ENCODE data around the gene CDON. TPM values are rescaled to one million over a fixed set of nuclear protein-coding genes. Genes with fewer than 3 reads are reported as not detected.

The CDON gene
- polyA plus RNA-seq, 1 of the 3 experiments (the other 2 are of a cell fraction): 3.7 TPM

DNA sequence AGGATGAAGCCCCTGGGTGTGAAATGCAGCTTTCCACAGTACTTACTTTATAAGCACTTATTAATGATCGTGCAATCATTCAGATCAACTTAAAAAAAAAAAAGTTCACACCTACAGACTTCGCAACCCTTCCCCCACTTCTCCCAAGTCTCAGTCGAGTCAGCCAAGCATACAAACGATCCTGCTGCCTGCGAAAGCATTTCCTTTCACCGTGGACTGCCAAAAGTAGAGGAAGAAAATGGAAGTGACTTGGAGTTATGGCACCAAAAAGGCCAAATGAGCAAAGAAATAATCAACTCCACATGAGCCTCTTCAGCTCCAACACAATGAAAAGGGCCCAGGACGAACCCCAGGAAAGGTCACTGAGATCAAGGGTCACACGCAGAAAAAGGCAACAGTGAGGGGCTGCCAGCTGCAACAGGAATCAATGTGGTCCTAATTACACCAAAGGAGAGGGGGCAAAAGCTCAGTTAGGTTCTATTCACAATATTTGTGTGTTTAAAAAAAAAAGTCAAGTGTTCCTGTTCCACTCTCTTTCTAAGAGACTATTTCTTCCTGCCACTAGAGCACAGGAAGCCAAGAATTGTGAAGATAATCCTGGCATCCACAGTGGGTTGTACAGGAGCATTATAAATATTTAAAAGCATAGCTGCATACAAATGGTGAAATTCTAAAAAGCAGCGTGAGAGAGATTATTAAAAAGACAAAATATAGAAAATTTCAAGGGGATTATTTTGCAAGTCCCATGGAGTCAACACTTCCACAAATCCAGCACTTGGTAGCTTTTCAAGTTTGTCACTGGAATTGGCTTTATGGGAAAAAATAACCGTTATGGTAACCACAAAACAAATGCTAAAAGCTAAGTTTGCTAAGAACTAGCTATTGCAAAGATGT is 28.4 kb downstream of the CDON start:
- Histone ChIP-seq H3K27me3 (ENCODE audit: insufficient read depth) (no peaks in the 10 kb centered on the region), H3K4me3 (ENCODE audit: low read depth in 2 of 2, low read length in 1 of 2) (no peak overlapping the region), H3K36me3 (replicated peaks in 1 of 2; ENCODE audit: control insufficient read depth in 1 of 2, insufficient read depth in 2 of 2, low read length in 1 of 2) (no peaks in the 10 kb centered on the region), H3K9me2 (no peaks in the 10 kb centered on the region), H3K27ac (ENCODE audit: low read depth in 2 of 2, low read length in 1 of 2) (no peak overlapping the region), H3K9me3 (no peaks in the 10 kb centered on the region), H2AFZ (ENCODE audit: low read depth) (no peak overlapping the region), H3F3A (replicated peaks; ENCODE audit: insufficient read depth) (no peaks in the 10 kb centered on the region), H3K4me1 (ENCODE audit: control insufficient read depth in 1 of 2, insufficient read depth in 2 of 2, low read depth in 1 of 2, low read length in 1 of 2) (no peaks in the 10 kb centered on the region; a peak in 2 of 4 replicates), H3K79me2 (ENCODE audit: insufficient read depth) (no peaks in the 10 kb centered on the region), H4K20me1 (ENCODE audit: insufficient read depth) (no peaks in the 10 kb centered on the region), H3K9ac (no peak overlapping the region), H3K4me2 (no peak overlapping the region)
- ChIA-PET CTCF (interaction anchor here (1.2 kb wide), 1 partner anchor 92 kb away, joined by 3 read pairs; no protein-coding TSS in a partner anchor), POLR2A (no interaction called here)
- 85% methylated on average over 10 of the region's 10 CpGs for WGBS (ENCODE audit: low lambda C conversion rate)
- no peak for DNase-seq
- TF ChIP-seq ELF1 (IDR thresholded peaks at IDR 0.05): no peak

DNA sequence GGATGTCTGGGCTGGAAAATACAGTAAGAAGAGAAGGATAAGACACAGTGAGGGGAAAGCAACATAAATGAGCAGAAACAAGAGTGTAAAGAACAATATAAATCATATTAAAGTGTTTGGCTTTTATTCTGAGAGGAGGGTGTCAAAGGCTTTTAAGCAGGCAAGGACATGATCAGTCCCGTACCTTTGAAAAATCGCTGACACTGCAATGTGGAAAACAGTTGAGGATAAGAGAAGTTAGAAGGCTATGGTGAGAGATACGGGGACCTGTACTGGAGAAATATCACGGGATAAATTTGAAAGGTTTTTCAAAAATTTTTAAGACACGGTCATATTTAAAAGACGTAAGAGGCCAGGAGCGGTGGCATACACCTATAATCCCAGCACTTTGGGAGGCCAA is 30.3 kb downstream of the CDON start:
- POLR2A ChIA-PET: no interaction called here
- H3K4me1 ChIP-seq (ENCODE audit: control insufficient read depth in 1 of 2, insufficient read depth in 2 of 2, low read depth in 1 of 2, low read length in 1 of 2): peaks cover 0 to 3% of the 10 kb centered on the region in 2 experiments; a peak in 2 of 4 replicates
- no peaks in the 10 kb centered on the region for H3K27me3 ChIP-seq (ENCODE audit: insufficient read depth)
- no peaks in the 10 kb centered on the region for H3K9me2 ChIP-seq
- no peaks in the 10 kb centered on the region for H3K36me3 ChIP-seq (replicated peaks in 1 of 2; ENCODE audit: control insufficient read depth in 1 of 2, insufficient read depth in 2 of 2, low read length in 1 of 2)
- no peaks in the 10 kb centered on the region for H4K20me1 ChIP-seq (ENCODE audit: insufficient read depth)
- CTCF ChIA-PET: no interaction called here
- no peaks in the 10 kb centered on the region for H3K79me2 ChIP-seq (ENCODE audit: insufficient read depth)
- H3K4me3 ChIP-seq (ENCODE audit: low read depth in 2 of 2, low read length in 1 of 2): no peak overlapping the region
- no peak overlapping the region for H3K9ac ChIP-seq
- no peak overlapping the region for H3K27ac ChIP-seq (ENCODE audit: low read depth in 2 of 2, low read length in 1 of 2)
- no peaks in the 10 kb centered on the region for H3K9me3 ChIP-seq
- H3F3A ChIP-seq (replicated peaks; ENCODE audit: insufficient read depth): no peaks in the 10 kb centered on the region
- H3K4me2 ChIP-seq: no peak overlapping the region
- DNase-seq: no peak
- no peak overlapping the region for H2AFZ ChIP-seq (ENCODE audit: low read depth)
- 92% methylated on average over 7 of the region's 7 CpGs for WGBS (ENCODE audit: low lambda C conversion rate)
- TF ChIP-seq FOXJ3 (CRISPR knock-in tag; IDR thresholded peaks at IDR 0.05): no peak
- TF ChIP-seq, protein P1, sequence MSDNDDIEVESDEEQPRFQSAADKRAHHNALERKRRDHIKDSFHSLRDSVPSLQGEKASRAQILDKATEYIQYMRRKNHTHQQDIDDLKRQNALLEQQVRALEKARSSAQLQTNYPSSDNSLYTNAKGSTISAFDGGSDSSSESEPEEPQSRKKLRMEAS (IDR thresholded peaks at IDR 0.05; ENCODE audit: low read depth): no peak
- TF ChIP-seq NFIC (IDR thresholded peaks at IDR 0.05; ENCODE audit: borderline replicate concordance): no peak
- TF ChIP-seq, protein P2, sequence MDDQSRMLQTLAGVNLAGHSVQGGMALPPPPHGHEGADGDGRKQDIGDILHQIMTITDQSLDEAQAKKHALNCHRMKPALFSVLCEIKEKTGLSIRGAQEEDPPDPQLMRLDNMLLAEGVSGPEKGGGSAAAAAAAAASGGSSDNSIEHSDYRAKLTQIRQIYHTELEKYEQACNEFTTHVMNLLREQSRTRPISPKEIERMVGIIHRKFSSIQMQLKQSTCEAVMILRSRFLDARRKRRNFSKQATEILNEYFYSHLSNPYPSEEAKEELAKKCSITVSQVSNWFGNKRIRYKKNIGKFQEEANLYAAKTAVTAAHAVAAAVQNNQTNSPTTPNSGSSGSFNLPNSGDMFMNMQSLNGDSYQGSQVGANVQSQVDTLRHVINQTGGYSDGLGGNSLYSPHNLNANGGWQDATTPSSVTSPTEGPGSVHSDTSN (IDR thresholded peaks at IDR 0.05): no peak
- no peak for TF ChIP-seq TCF12 (IDR thresholded peaks at IDR 0.05)
- TF ChIP-seq FOSL2 (IDR thresholded peaks at IDR 0.05; ENCODE audit: borderline replicate concordance, low read depth): no peak
- no peak for TF ChIP-seq CHD2 (IDR thresholded peaks at IDR 0.05; ENCODE audit: low read length, partially characterized antibody)
- no peak for TF ChIP-seq IRF3 (IDR thresholded peaks at IDR 0.05; ENCODE audit: low read depth, low read length)
- TF ChIP-seq, protein P3, sequence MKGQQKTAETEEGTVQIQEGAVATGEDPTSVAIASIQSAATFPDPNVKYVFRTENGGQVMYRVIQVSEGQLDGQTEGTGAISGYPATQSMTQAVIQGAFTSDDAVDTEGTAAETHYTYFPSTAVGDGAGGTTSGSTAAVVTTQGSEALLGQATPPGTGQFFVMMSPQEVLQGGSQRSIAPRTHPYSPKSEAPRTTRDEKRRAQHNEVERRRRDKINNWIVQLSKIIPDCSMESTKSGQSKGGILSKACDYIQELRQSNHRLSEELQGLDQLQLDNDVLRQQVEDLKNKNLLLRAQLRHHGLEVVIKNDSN (IDR thresholded peaks at IDR 0.05; ENCODE audit: borderline replicate concordance, low read depth): no peak
- no peak for TF ChIP-seq YY1 (IDR thresholded peaks at IDR 0.05; ENCODE audit: low read depth)
